ENCODE measurements around the gene LYZ.

Gene LYZ

GRCh38 chr12:69339999-69340398 lies 8.2 kb upstream of the LYZ start:
- no peak for DNase-seq

- DNase-seq: no peak
Measured at GRCh38 chr12:69341328-69341727, 6.9 kb upstream of the LYZ start.

GRCh38 chr12:69342421-69342820 lies 5.8 kb upstream of the LYZ start:
- no peak for DNase-seq

GRCh38 chr12:69343357-69343756 lies 4.8 kb upstream of the LYZ start:
- no peak for DNase-seq

GRCh38 chr12:69343885-69344612 lies 4.1 kb upstream of the LYZ start:
- no peak for DNase-seq

- DNase-seq: no peak
Measured at GRCh38 chr12:69345077-69345476, 3.1 kb upstream of the LYZ start.

GRCh38 chr12:69345742-69346141 lies 2.4 kb upstream of the LYZ start:
- DNase-seq: no peak

GRCh38 chr12:69350002-69350626 lies 1.9 kb downstream of the LYZ start:
- no peak for DNase-seq

GRCh38 chr12:69350777-69351176 lies 2.6 kb downstream of the LYZ start:
- DNase-seq: no peak

GRCh38 chr12:69351462-69352236 lies 3.5 kb downstream of the LYZ start:
- DNase-seq: no peak

- no peak for DNase-seq
Measured at GRCh38 chr12:69352904-69353303, 4.7 kb downstream of the LYZ start.

- no peak for DNase-seq
Measured at GRCh38 chr12:69354172-69354555, 6.0 kb downstream of the LYZ start.

- DNase-seq: no peak
Measured at GRCh38 chr12:69354556-69355187, 6.5 kb downstream of the LYZ start.

- DNase-seq: no peak
Measured at GRCh38 chr12:69355363-69356028, 7.3 kb downstream of the LYZ start.

- DNase-seq: peak; percentile 96
Measured at GRCh38 chr12:69359531-69360347, 11.6 kb downstream of the LYZ start, which contains the start of gene YEATS4. YEATS4 (plus strand) TSS chr12:69359743; CDS start chr12:69359973, 230 bp downstream.

- no peak for DNase-seq
Measured at GRCh38 chr12:69360348-69360672, 12.1 kb downstream of the LYZ start.

- no peak for DNase-seq
Measured at GRCh38 chr12:69366796-69367195, 18.6 kb downstream of the LYZ start.

GRCh38 chr12:69368171-69368570 lies 20.0 kb downstream of the LYZ start:
- DNase-seq: no peak

- no peak for DNase-seq
Measured at GRCh38 chr12:69383074-69383473, 34.9 kb downstream of the LYZ start.

- DNase-seq: no peak
Measured at GRCh38 chr12:69385038-69385437, 36.9 kb downstream of the LYZ start.

GRCh38 chr12:69386921-69387320 lies 38.7 kb downstream of the LYZ start:
- DNase-seq: no peak

GRCh38 chr12:69388371-69388770 lies 40.2 kb downstream of the LYZ start:
- DNase-seq: no peak
